ENCODE measurements around the gene GRAMD1B.

The GRAMD1B gene

DNA sequence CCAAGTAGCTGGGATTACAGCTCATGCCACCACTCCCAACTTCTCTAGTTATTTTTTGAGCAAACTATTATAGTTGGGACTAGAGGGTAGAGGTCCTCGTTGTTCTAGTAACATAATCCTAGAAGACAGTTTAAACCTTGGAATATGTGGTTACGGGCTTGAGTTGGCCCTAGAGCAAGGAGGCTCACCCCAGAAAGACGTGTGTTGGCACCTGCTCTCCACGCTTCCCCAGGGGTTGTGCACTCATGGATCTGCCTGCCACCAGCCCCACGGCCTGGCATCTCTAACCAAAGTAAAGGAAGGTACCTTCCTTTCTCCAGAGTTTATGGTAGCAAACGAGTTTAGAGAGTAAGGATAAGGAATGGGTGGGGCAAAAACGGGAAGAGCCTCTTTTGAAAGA, 145.4 kb downstream of the GRAMD1B start:
- no peak for DNase-seq

GRCh38 chr11:123576082-123576481, 146.0 kb downstream of the GRAMD1B start:
- DNase-seq = no peak

GRCh38 chr11:123576501-123576900, 146.4 kb downstream of the GRAMD1B start:
- no peak for DNase-seq

DNA sequence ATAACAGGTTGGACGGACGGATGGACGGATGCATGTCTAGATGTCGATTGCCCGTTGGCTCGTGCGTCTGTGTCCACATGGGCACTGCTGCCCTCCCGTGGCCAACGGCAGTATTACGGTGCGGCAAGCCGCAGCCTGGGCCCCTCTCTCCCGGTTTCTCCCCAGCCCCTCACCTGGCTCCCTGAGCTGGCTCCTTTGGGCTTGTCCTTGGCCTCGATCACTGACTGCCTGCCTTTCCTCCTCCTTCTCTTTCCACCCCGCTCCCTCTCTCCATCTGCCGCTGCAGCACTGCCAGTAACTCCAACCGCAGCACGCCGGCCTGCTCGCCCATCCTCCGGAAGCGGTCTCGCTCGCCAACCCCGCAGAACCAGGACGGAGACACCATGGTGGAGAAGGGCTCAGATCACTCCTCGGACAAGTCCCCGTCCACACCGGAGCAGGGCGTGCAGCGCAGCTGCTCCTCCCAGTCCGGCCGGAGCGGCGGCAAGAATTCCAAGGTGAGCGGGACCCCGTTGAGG, 147.1 kb downstream of the GRAMD1B start:
- DNase-seq = peak; percentile 77

- DNase-seq = no peak
Measured at GRCh38 chr11:123578778-123579481, 148.9 kb downstream of the GRAMD1B start.

- no peak for DNase-seq
Measured at GRCh38 chr11:123579482-123579812, 149.4 kb downstream of the GRAMD1B start.

DNA sequence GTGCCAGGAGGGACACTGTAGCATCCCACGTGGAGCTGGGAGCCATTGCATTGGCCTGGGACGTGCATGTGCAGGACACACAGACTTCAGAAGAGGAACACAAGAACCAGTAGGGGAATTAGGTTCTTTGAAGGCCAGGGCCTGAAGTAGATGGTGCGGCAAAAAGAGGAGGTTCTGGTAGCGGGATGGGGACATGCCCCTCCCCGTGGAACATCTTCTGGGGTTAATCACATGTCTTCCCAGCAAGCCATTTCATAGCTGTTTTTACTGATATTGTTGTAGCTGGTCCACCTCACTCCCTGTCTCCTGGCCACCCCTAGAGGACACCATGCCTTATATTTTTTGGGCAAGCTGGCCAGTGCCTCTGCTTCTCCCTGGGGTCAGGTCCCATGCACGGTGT, 150.1 kb downstream of the GRAMD1B start:
- DNase-seq = no peak

- DNase-seq = peak; percentile 87
Measured at GRCh38 chr11:123580557-123581275, 150.6 kb downstream of the GRAMD1B start.

DNA sequence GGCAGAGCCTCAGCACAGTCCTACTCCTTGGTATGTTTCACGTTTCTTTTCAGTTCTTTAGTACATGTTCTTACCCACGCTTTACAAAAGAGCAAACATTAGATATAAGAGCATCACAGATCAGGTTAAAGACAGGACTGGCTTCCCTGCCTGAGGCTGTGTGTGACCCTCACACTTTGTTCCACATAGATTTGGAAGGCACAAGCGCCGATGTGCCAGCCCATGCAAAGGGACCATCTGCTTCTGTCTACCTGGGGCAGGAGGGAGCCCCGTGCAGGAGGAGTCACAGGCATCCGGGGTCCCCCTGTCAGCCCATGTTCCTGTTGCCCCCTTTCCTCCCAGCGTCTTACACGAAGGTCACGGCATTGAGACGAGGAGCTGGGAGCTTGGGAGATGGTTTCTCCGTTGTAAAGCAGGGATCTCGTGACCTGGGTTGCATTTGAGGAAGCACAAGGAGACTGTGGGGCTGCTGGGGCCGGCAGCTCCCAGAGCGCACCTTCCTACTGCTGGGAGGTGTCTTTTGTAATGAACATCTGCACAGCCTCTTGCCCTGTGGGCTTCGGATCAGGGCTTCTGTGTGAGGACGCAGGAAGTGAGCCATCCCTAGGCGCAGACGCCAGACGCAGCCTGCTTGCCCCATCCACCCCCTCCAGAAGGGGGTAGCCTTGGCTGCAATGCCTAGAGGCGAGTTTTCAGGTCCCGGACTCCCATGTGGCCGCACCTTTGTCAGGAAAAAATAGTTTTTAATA, 151.8 kb downstream of the GRAMD1B start:
- no peak for DNase-seq

DNA sequence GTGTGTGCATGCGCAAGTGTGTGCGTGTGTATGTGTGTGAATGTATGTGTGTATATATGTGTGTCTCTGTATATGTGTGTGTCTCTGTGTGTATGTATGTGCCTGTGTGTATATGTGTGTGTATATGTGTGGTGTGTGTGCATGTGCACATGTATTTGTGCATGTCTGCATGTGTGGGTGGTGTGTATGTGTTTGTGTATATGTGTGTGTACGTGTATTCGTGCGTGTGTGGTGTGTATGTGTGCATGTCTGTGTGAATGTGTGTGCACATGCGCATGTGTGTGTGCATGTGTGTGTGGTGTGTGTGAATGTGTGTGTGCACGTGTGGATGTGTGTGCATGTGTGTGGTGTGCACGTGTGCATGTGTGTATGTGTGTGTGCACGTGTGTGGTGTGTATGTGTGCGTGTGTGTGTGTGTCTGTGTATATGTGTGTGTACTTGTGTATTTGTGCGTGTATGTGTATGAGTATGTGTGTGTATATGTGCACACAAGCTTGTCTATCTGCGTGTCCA, 153.0 kb downstream of the GRAMD1B start:
- DNase-seq = no peak

DNA sequence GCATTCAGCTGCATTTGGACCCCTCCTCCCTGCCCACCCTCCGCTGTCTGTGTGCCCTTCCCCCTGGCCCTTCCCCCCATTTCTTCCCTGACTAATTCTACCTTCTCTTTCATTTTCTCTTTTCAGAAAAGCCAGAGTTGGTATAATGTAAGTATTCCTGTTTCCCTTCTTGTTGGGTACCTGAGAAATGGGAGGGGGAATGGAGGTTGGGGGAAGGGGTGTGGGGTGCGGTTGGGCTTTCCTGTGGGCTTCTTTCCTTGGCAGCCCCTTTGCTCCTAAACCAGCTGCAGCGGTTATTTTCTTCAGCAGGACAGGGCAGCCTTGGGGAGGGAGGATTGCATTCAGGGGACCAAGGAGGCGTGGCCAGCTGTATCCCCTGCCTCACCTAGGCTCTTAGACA, 154.1 kb downstream of the GRAMD1B start:
- DNase-seq = no peak

DNA sequence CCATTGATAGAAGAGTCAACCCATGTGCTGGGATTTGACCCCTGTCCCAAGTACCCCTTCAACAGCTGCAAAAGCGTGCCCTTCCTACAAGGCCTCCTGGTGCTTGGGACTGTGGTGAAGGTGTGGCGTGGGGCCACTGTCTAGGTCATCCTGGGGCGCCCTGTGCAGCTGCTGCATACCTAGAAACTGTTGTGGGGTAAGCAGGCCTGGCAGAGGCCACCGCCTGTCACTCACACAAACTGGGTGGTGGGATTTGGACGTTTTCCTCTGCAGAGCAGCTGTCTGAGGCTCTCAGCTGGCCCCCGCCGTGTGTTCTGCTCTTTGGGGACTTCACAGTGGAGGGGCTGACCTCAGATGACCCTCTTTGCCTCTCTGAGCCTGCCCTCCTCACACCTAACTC, 154.7 kb downstream of the GRAMD1B start:
- DNase-seq = no peak

GRCh38 chr11:123585206-123585605, 155.1 kb downstream of the GRAMD1B start:
- DNase-seq = no peak

DNA sequence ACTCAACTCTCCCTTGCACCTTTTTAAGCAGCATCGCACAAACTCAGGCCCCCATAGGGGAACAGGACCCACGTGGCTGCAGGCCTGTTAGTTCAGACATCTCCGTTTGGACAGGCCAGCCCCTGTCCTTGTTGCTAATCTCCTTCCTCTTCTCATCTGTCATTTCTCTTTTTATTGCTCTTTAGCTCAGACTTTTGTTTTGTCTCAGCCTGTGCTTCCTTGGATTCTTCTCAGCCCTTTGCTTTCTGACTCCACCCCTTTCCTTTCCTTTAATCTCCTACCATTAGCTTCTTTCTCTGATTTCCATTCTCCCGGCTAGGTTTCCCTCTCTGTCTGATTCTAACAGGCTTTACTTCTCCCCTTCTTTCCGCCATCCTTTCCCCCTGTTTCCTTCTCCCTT, 155.6 kb downstream of the GRAMD1B start:
- no peak for DNase-seq

DNA sequence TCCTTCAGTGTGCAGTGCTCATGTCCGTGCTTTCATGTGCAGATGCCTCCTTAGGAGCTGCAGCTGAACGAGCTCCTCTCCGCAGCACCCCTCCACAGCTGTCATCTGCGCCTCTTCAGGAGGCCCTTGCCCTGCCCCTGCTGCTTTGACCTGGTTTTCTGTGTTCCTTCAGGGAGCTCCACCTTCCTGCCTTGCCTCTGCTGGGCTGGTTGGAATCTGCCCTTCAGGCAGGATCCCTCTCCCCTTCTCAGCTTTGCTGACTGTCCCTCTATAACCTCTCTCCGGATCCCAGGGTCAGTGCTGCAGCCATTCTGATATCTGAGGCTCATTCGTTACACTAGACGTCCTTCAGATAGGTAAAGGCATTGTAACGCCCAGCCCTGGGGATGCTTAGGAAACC, 156.5 kb downstream of the GRAMD1B start:
- DNase-seq = peak; percentile 61

GRCh38 chr11:123587044-123587443, 157.0 kb downstream of the GRAMD1B start:
- DNase-seq = peak; percentile 63

- no peak for DNase-seq
Measured at GRCh38 chr11:123587559-123587958, 157.5 kb downstream of the GRAMD1B start.

DNA sequence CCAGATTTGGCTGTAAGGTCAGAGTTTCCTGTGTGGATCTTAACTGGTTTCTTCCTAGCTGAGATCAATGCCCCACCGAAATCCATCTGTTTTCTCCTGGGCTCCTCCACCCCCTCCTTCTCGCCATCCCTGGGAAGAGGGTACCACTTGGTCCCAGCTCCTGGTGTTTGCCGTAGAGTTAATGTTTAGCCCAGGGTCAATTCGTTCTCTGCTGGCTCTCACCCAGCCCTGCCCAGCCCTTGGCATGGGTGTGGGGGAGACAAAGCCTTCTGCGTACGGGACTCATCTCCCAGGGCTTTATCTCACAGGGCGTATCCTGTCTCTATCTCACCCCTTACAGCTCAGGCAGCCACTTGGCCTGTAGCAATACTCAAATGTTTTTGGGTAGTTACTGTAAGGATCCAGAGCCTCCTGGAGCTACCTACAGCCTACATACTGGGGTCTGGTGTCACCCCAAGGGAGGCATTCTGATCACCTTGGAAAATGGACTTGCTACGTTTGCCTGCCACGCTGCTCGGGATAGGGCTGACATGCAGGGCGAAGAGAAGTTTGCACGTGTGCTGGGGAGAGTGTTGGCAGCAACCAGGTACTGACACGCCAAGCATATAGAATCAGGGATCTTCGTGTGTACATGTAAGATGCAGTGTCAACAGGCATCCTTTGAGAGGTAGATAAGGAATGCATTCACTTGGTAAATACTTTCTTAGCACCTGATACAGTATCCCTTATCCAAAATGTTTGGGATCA, 158.2 kb downstream of the GRAMD1B start:
- DNase-seq = no peak

- DNase-seq = no peak
Measured at GRCh38 chr11:123588864-123589262, 158.8 kb downstream of the GRAMD1B start.

DNA sequence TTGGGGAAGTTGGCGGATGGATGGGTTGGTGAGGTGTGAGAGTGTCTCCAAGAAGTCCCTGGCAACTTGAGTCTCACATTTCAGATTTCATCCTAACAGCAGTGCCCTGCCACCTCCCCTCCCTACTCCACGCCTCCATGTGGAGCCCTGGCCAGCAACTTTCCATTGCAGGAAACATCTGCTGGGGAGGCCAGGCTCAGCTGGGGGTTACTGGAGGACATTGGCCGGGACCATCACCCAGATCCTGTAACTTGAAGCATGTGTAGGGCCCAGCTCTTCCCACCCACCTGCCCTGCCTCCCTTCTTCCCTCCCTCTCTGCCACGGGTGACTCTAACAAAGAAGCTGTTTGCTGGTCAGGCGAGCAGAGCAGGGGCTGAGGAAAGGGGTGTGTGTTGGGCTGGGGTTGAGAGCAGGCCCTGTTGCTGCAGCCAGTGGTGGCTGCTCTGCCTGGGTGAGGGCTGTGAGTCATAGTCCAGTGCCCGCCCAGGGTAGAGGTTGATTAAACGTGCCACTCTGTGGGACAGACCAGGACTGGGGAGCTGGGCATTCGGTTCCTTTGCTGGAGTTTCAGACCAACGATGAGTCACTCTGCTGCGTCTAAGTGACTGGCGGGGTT, 160.3 kb downstream of the GRAMD1B start:
- no peak for DNase-seq

GRCh38 chr11:123593570-123593969, 163.5 kb downstream of the GRAMD1B start:
- no peak for DNase-seq

DNA sequence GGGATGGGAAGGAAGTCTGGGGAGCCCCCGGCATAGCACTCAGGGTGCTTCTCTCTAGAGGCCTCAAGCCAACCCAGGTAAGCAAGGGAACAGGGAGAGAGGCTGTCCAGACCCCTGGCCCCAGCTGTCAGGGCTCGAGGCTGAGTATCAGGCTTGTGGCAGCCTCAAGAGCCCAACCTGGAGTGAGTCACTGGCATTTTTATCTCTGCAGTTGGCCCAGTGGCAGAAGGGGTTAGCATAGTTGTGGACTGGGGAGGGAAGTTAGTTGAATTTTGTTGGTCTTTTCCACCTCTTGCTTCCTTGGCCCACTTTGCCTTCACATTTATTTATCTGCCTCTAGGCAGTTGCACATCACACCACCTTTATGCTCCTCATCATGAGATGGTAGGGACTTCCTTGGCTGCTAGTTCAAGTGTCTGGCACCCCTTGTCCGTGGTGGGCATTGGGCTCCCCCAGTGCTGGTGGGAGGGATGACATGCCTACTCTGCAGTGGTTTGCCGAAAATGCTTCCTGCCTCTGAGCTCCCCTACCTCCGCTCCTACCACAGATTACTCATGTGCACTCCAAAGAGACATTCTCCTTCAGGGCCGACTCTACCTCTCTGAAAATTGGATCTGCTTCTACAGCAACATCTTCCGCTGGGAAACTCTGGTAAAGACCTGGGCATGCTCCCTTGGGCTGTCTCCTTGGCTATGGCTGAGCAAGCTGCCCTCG, 164.3 kb downstream of the GRAMD1B start:
- peak; percentile 69 for DNase-seq

All from islet precursor cell (in vitro differentiated cells).